Measurements from ENCODE around the gene SNAI3.

DNA sequence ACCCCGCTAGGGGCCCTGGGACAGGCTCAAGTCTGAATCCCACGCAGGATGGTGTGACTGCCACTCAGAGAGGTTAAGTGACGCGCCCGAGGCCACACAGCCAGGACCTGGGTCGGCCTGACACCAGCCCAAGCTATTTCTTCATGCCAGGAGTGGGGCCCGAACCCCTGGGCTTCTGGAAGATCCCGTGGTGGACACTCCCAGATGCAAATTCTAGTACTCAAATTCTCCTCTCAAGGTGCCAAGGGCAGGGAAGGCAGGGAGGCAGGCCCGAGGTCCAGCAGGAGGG, 42.7 kb downstream of the SNAI3 start:
- TF ChIP-seq, protein P1, sequence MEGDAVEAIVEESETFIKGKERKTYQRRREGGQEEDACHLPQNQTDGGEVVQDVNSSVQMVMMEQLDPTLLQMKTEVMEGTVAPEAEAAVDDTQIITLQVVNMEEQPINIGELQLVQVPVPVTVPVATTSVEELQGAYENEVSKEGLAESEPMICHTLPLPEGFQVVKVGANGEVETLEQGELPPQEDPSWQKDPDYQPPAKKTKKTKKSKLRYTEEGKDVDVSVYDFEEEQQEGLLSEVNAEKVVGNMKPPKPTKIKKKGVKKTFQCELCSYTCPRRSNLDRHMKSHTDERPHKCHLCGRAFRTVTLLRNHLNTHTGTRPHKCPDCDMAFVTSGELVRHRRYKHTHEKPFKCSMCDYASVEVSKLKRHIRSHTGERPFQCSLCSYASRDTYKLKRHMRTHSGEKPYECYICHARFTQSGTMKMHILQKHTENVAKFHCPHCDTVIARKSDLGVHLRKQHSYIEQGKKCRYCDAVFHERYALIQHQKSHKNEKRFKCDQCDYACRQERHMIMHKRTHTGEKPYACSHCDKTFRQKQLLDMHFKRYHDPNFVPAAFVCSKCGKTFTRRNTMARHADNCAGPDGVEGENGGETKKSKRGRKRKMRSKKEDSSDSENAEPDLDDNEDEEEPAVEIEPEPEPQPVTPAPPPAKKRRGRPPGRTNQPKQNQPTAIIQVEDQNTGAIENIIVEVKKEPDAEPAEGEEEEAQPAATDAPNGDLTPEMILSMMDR (IDR thresholded peaks at IDR 0.05), result no peak
- TF ChIP-seq POLR2A (IDR thresholded peaks at IDR 0.05), result no peak

Measured in Peyer's patch (tissue), 4 donors.